ENCODE data around the gene SUSD6.

SUSD6 gene

DNA sequence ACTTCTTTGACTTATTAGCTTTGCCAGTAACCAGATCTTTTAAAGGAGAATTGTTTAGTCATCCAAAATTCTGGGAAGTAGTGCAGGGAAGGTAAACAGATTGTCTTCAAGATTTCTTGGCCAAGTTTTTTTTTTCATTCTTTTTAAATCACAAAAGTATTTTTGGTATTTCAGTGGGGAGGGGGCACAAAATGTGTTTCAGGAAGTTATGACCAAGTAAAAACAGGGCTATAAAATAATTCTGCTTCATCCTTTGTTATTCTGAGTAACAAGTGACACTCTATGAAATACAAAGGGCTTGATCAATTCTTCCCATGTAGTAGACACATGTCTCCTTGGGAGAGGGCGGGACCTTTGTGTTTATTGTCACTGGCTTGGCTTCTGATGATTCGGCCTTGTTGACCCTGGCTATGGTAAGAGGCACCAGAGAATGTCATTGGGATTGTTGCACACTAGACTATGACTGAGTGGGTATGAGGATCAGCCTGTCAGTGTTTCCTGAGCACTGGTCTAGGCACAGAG lies 55.4 kb downstream of the SUSD6 start:
- TF ChIP-seq, protein P1, sequence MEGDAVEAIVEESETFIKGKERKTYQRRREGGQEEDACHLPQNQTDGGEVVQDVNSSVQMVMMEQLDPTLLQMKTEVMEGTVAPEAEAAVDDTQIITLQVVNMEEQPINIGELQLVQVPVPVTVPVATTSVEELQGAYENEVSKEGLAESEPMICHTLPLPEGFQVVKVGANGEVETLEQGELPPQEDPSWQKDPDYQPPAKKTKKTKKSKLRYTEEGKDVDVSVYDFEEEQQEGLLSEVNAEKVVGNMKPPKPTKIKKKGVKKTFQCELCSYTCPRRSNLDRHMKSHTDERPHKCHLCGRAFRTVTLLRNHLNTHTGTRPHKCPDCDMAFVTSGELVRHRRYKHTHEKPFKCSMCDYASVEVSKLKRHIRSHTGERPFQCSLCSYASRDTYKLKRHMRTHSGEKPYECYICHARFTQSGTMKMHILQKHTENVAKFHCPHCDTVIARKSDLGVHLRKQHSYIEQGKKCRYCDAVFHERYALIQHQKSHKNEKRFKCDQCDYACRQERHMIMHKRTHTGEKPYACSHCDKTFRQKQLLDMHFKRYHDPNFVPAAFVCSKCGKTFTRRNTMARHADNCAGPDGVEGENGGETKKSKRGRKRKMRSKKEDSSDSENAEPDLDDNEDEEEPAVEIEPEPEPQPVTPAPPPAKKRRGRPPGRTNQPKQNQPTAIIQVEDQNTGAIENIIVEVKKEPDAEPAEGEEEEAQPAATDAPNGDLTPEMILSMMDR (IDR thresholded peaks at IDR 0.05; ENCODE audit: control insufficient read depth, insufficient read depth, low read depth, low read length, missing control alignments), result no peak
- H3K4me3 ChIP-seq (ENCODE audit: control insufficient read depth, low read depth, low read length), result no peak overlapping the region
- no peak for DNase-seq (ENCODE audit: low read depth)

DNA sequence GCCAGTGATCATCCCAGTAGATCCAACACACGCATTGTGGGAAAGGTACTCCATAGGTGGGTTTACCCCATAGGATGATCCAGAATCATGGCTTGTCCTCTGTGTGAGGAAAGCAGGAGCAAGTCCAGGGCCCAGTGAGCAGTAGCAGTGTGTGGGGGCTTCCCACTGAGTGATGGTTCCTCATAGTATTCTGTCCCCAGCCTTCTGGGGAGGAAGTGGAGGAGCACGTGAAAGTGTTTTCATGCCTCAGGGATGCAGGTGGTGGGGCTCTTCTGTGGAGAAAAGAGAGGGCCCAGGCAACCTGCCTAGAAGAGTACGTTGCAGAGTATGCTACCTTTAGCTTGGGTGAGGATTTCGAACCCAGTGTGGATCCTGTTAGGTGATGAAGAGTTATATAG lies 56.5 kb downstream of the SUSD6 start:
- no peak overlapping the region for H3K4me3 ChIP-seq (ENCODE audit: control insufficient read depth, low read depth, low read length)
- no peak for DNase-seq (ENCODE audit: low read depth)
- TF ChIP-seq, protein P1 (IDR thresholded peaks at IDR 0.05; ENCODE audit: control insufficient read depth, insufficient read depth, low read depth, low read length, missing control alignments), result no peak

DNA sequence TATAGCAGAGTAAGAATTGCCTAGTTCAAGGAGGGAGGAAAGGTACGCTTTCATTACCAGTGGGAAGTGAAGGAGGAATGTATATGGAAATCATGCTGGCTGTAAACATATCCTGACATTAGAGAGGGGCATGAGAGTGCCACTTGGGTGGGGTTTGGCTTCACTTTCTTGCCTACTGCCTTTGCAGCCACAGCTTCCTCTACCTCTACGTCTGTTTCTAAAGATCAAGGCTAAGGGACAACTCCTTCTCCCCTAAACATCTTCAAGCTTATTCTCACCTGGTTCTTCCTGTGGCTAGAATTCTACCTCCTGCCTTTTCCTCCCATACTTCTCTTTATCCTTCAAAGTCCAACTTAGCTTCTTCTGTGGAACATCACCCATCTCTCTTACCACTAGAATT lies 58.0 kb downstream of the SUSD6 start:
- no peak for DNase-seq (ENCODE audit: low read depth)
- H3K4me3 ChIP-seq (ENCODE audit: control insufficient read depth, low read depth, low read length), result no peak overlapping the region
- TF ChIP-seq, protein P1 (IDR thresholded peaks at IDR 0.05; ENCODE audit: control insufficient read depth, insufficient read depth, low read depth, low read length, missing control alignments), result no peak

DNA sequence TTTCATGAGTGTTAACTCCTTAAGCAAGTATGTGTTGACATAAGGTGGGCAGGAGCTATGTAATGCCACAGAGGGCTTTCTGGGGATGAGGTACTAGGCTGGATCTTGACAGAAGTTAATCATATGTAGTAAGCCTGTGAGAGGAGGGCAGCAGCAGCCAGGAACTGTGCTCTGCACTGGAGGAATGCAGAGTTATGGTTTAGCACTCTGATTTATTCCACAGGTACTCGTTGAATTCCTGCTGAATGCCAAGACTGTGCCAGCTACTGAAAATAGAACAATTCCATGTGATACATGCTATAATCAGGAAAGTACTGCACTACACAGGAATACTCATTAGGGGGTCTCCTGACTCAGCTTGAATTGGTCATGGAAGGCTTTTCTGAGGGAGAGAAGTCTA lies 58.7 kb downstream of the SUSD6 start:
- DNase-seq (ENCODE audit: low read depth), result no peak
- H3K4me3 ChIP-seq (ENCODE audit: control insufficient read depth, low read depth, low read length), result no peak overlapping the region
- TF ChIP-seq, protein P1 (IDR thresholded peaks at IDR 0.05; ENCODE audit: control insufficient read depth, insufficient read depth, low read depth, low read length, missing control alignments), result no peak

DNA sequence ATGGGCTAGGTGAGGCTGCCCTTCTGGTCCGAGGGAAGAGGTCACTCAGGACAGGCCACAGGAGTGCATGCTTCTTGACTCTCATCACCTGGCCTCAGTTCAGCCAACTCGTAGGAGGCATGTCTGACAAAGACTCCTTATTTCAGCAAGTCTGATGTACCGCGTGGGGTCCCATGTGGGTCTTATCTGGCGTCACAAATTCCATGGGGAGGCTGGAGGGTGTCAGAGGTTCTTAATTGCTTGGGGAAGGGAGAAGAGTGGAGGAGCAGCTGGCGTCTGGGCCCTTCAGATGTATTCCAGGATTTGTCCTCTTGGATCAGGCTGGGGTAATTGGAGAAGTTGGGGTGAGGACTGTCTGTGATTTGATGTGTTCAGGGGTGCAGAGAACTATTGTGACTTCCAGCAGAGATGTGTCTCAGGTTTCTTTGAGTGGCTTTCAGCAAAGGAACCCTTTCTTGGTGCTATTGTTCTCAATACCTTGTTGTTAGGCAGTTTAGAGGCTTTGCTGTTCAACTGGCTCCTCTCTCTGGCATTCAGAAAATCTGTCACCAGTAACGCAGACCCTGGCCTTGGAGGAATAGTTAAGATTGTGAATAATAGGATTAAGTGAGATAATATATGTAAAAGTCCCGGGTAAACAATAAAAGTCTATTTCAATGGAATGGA lies 60.1 kb downstream of the SUSD6 start:
- TF ChIP-seq, protein P1 (IDR thresholded peaks at IDR 0.05; ENCODE audit: control insufficient read depth, insufficient read depth, low read depth, low read length, missing control alignments), result no peak
- DNase-seq (ENCODE audit: low read depth), result no peak

DNA sequence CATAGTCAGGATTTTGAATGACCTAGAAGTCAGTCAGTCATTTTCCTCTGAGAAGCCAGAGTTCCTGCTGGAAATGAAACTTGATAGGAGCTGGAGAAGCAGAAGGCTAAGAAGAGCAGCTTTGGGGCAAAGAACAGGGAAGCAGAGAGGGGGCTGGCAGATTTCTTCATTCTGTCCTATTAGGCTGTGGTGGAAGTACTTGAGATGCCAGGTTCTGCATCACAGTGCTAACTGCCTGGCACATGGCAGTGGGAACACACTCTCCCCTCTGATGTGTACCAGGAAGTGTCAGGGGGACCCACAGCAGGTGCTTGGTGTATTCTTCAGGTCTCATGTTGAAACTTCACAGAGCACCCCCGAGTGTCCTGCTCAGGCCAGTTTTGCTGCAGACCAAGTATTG lies 61.0 kb downstream of the SUSD6 start:
- no peak for DNase-seq (ENCODE audit: low read depth)

More for the DNA sequence above, 60.1 kb downstream of the SUSD6 start:
- H3K4me3 ChIP-seq (ENCODE audit: control insufficient read depth, low read depth, low read length), result no peak overlapping the region

More for the DNA sequence above, 61.0 kb downstream of the SUSD6 start:
- TF ChIP-seq, protein P1 (IDR thresholded peaks at IDR 0.05; ENCODE audit: control insufficient read depth, insufficient read depth, low read depth, low read length, missing control alignments), result no peak
- no peak overlapping the region for H3K4me3 ChIP-seq (ENCODE audit: control insufficient read depth, low read depth, low read length)
